DMS153 treated with DMSO at 0.1 percent for 48 hours (cell line): ENCODE data around the gene RHOBTB1.
A peak's percentile ranks its signal among the peaks of the same experiment; 100 is the strongest.
"Not testable (repeated sequence)": the region's sequence is repeated elsewhere in the genome, so short reads cannot be mapped to it uniquely, and the experiment has no call there.

Source experiments
- DNase-seq: peaks from one replicate; lab custom pipeline; 2025; ENCODE audit not compliant: unreplicated experiment; lab: John Stamatoyannopoulos, UW

RHOBTB1 gene

GRCh38 chr10:60907236-60907635, 36.7 kb downstream of the RHOBTB1 start:
- DNase-seq = no peak

- DNase-seq = not testable (repeated sequence)
Measured at GRCh38 chr10:60906825-60907224, 37.2 kb downstream of the RHOBTB1 start.

- DNase-seq = no peak
Measured at GRCh38 chr10:60906411-60906810, 37.6 kb downstream of the RHOBTB1 start.

- no peak for DNase-seq
Measured at GRCh38 chr10:60905580-60905979, 38.4 kb downstream of the RHOBTB1 start.

- no peak for DNase-seq
Measured at GRCh38 chr10:60903096-60903495, 40.9 kb downstream of the RHOBTB1 start.

GRCh38 chr10:60901561-60902235, 42.3 kb downstream of the RHOBTB1 start:
- peak; percentile 17 for DNase-seq

GRCh38 chr10:60899266-60899665, 44.7 kb downstream of the RHOBTB1 start:
- no peak for DNase-seq

- no peak for DNase-seq
Measured at GRCh38 chr10:60898321-60898720, 45.7 kb downstream of the RHOBTB1 start.

GRCh38 chr10:60896810-60897209, 47.2 kb downstream of the RHOBTB1 start:
- DNase-seq = no peak

GRCh38 chr10:60896033-60896432, 48.0 kb downstream of the RHOBTB1 start:
- DNase-seq = no peak

GRCh38 chr10:60894786-60895185, 49.2 kb downstream of the RHOBTB1 start:
- no peak for DNase-seq

- DNase-seq = no peak
Measured at GRCh38 chr10:60893231-60893630, 50.8 kb downstream of the RHOBTB1 start.

- DNase-seq = no peak
Measured at GRCh38 chr10:60892571-60892970, 51.4 kb downstream of the RHOBTB1 start.

- DNase-seq = no peak
Measured at GRCh38 chr10:60890811-60891210, 53.2 kb downstream of the RHOBTB1 start.

GRCh38 chr10:60883187-60883586, 60.8 kb downstream of the RHOBTB1 start:
- DNase-seq = peak; percentile 4

GRCh38 chr10:60878224-60878623, 65.8 kb downstream of the RHOBTB1 start:
- no peak for DNase-seq

- no peak for DNase-seq
Measured at GRCh38 chr10:60877777-60878120, 66.2 kb downstream of the RHOBTB1 start.

GRCh38 chr10:60877061-60877776, 66.8 kb downstream of the RHOBTB1 start:
- no peak for DNase-seq

- DNase-seq = no peak
Measured at GRCh38 chr10:60873758-60874157, 70.2 kb downstream of the RHOBTB1 start.

GRCh38 chr10:60872451-60872850, 71.5 kb downstream of the RHOBTB1 start:
- DNase-seq = no peak

GRCh38 chr10:60871215-60871614, 72.8 kb downstream of the RHOBTB1 start:
- DNase-seq = no peak

- DNase-seq = no peak
Measured at GRCh38 chr10:60870803-60871202, 73.2 kb downstream of the RHOBTB1 start.

GRCh38 chr10:60870416-60870728, 73.6 kb downstream of the RHOBTB1 start:
- DNase-seq = no peak
